GM13976 (cell line): ENCODE results near the gene SAMD4A.
A peak's percentile ranks its signal among the peaks of the same experiment; 100 is the strongest.

Source experiments
- DNase-seq: peaks from one replicate; pipeline ENCODE4 v3.0.0; 2012; ENCODE audit warnings: low spot score
- in situ Hi-C: fragments of 300-500 bp; cut with MboI; formaldehyde crosslinking; loops from one replicate; pipeline ENCODE4 v1.12.0; 2022; ENCODE audit warnings: low sequenced_read_pairs, mixed read lengths, inconsistent platforms; ENCODE audit not compliant: unreplicated experiment
- TF ChIP-seq, protein P1 (sequence below): IDR thresholded peaks from 2 replicates; pipeline ENCODE4 v1.5.1; 2012; ENCODE audit warnings: borderline replicate concordance, mild to moderate bottlenecking; ENCODE audit not compliant: insufficient read depth; ENCODE audit errors: extremely low read depth, missing control alignments, control extremely low read depth

SAMD4A gene

DNA sequence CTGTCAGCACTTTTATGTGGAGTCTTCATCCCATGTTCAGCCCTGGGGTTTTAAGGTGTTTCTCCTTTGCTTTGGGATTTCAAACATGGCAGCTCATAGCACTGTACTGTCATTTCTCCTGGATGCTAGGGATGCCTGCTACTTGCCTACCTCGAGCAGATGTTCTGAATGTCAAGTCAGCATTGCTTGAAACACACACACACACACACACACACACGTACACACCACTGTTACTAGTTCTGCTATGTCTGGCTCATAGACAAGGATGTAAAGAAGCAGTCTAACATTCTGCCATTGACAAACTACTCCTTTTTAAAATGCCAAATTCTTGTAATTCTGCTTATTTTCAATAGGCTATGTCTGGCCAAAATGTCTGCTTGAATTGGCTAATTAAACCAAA lies 72.7 kb downstream of the SAMD4A start:
- TF ChIP-seq, protein P1, sequence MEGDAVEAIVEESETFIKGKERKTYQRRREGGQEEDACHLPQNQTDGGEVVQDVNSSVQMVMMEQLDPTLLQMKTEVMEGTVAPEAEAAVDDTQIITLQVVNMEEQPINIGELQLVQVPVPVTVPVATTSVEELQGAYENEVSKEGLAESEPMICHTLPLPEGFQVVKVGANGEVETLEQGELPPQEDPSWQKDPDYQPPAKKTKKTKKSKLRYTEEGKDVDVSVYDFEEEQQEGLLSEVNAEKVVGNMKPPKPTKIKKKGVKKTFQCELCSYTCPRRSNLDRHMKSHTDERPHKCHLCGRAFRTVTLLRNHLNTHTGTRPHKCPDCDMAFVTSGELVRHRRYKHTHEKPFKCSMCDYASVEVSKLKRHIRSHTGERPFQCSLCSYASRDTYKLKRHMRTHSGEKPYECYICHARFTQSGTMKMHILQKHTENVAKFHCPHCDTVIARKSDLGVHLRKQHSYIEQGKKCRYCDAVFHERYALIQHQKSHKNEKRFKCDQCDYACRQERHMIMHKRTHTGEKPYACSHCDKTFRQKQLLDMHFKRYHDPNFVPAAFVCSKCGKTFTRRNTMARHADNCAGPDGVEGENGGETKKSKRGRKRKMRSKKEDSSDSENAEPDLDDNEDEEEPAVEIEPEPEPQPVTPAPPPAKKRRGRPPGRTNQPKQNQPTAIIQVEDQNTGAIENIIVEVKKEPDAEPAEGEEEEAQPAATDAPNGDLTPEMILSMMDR = no peak
- no peak for DNase-seq
- in situ Hi-C loops = no loop called here

DNA sequence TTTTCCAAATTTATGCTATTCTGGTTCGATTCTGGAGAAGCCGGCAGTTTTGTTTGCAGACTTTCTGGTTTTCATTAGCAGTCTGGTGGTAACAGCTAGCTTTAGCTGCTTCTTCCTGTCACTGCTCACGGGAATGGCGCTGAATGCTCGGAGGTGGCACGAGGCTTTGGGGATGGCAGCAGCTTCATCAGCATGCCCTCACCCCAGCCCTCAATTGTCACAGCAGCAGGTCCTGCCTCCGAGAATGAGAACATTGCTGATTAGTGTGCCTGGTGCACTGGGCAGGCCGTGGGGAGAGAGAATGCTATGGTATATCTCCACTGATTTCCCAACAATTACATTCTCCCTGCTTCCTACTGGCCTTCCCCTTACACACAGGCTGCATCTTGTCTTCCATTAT lies 73.6 kb downstream of the SAMD4A start:
- TF ChIP-seq, protein P1 = no peak
- no peak for DNase-seq
- in situ Hi-C loops = no loop called here

DNA sequence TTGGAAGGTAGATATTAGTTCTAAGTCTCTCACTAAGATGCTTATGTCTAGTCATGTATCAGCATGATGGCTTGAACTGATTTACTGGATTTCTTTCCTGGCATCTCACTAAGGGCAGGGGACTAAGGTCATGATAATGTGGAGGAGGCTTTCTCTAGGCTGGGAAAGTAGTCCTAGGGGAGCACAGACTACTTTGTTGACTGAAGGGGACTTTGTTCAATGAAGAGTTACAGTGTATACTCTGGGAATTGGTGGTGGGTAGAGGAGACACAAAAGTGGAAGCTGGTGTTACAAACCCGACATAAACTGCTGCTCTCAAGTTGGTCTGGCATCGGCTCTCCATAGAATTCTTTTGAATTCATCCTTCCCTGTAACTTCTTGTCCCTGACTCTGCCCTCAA lies 75.2 kb downstream of the SAMD4A start:
- no peak for DNase-seq
- TF ChIP-seq, protein P1 = no peak
- in situ Hi-C loops = no loop called here

DNA sequence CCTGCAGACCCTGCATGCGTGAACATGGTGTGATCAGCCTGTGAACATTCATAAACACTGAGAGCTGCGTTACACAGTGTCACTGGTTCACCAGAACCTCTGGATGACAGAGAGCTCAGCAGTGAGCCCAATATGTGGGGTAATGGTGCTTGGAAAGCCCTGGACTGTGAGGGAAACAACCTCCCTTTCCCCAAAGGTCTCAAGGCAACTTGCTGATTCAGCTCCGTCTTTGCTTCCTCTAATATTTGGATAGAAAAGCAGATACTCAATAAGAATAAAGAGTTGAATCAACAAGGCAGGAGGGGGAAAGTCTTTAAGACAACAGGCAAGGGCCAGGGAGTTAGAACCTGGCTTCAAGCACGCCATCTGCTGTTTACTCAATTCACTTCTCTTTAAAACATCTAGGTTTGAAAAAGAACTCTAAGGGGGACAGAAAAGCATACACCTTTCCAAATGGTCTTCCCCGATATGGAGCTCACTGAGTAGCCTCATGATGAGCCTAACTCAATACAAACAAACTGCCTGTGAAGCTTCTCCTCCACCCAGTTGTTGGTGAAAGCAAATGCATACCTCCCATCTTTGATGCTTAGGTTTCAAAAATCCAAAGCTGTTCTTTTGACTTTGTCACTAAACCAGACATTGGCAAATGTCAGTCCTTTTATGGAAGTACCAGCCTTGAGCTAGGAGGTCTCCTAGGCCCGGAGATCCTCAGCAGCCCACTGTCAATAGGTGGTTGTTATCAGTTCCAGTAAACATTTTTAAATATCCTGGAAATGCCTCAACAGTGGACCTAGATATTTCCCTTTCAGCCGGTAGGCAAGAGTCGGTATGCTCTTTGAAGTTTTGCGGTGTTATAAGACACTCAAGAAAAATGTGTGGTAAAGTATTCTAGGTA lies 76.1 kb downstream of the SAMD4A start:
- TF ChIP-seq, protein P1 = peak; percentile 32
- peak; percentile 32 for DNase-seq
- in situ Hi-C loops = no loop called here

DNA sequence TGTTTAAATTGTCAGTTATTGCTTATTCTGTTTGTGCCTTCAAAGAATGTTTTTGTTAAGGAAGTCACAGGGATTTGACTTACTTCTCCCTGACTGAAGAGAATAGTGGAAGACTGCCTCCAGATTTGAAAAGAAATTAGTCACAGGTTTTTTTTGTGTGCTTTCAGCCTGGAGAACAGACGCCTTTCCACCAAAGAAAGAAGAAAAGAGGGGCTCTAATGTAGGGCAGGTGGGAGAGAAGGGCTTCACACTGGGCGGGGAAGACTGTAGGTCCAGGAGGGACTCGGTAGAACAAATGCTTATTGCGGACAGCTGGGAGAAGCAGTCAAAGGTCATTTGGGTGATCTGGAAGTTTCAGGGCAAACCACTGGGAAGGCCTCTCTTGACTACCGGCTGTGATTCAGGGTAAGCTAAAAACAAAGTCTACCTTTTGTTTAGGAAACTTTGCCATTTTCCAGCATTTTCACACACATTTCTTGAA lies 76.8 kb downstream of the SAMD4A start:
- DNase-seq = no peak
- in situ Hi-C loops = no loop called here
- TF ChIP-seq, protein P1 = no peak

DNA sequence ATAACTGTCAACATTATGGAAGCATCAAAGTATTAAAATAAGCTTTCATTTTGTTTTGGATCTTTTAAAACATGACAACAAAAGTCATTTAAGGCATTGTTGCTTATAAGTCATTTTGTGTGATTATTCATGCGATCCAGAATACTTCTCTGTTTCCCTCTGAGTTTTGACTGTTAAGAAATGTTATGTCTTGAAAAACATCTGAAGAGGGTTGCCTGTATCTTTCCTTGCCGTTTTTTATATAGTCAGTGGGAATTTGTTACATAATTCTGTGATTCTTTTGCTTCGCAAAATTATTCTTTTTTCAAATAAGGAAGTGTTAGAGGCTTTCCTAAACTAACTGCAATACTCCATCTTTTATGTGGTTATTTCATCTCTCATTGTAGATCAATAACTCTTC lies 78.7 kb downstream of the SAMD4A start:
- TF ChIP-seq, protein P1 = no peak
- DNase-seq = no peak
- in situ Hi-C loops = no loop called here

DNA sequence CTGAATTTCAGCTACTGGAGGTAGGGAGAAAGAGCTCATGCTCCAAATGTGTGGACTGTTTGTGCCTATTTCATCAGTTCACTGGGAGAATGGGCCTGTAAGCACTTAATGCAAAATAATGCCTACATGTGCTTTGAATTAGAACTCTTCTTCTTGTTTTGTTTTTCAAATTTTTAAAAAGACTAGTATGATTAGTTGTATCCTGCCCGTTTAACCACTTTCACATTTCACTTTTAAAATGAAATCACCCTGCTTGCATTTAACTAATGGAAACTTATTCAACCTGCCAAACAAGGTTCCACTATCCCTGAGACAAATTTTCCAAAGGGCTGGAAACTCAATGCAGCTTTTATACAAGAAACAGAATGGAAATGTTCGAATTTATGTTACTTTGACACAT lies 79.7 kb downstream of the SAMD4A start:
- in situ Hi-C loops = no loop called here
- TF ChIP-seq, protein P1 = no peak
- no peak for DNase-seq
